Naive thymus-derived CD4-positive, alpha-beta T cell (primary cell): ENCODE data around the gene TSPAN9. TPM values are rescaled to one million over a fixed set of nuclear protein-coding genes. Genes with fewer than 3 reads are reported as not detected.

Source experiments
- ATAC-seq: fragments of 150-1000 bp; cut with Tn5 transposase; 2 replicates; pipeline ENCODE4 v1.10.0; 2021; ENCODE audit warnings: mild to moderate bottlenecking, moderate library complexity
- CTCF ChIA-PET: fragments of 350-600 bp; sonication (Branson Sonifier 250); formaldehyde crosslinking; loops from one replicate; lab custom pipeline; 2021; ENCODE audit warnings: antibody characterized with exemption; lab: Charles Lee
- POLR2A ChIA-PET: fragments of 350-600 bp; sonication (Branson Sonifier 250); formaldehyde crosslinking; loops from one replicate; lab custom pipeline; 2021; ENCODE audit warnings: antibody characterized with exemption, inconsistent platforms; lab: Charles Lee
- DNase-seq, 9 donors: peaks; one replicate each; pipeline versions ENCODE4 v3.0.0 to v3.0.0-alpha.2; 2020 to 2022; ENCODE audit warnings: mixed read lengths in 1 of 9
- H3K27ac ChIP-seq: one replicate; pipeline ENCODE4 v1.7.0; 2013; ENCODE audit warnings: mild to moderate bottlenecking, low read depth, low read length, moderate library complexity
- H3K27me3 ChIP-seq, 2 donors: one replicate each; pipeline ENCODE4 v1.7.0; 2013; ENCODE audit warnings: low read length in 2 of 2, mild to moderate bottlenecking in 2 of 2, moderate library complexity in 2 of 2; ENCODE audit not compliant: control insufficient read depth in 2 of 2, insufficient read depth in 2 of 2
- H3K36me3 ChIP-seq, 3 experiments: 1 replicate in 2 of 3; 2 replicates in 1 of 3; pipeline ENCODE4 v1.7.0; 2013; ENCODE audit warnings: low read length in 3 of 3, mild to moderate bottlenecking in 3 of 3, moderate library complexity in 1 of 3; ENCODE audit not compliant: insufficient read depth in 3 of 3, control insufficient read depth in 2 of 3
- H3K4me1 ChIP-seq, 2 donors: one replicate each; pipeline ENCODE4 v1.7.0; 2013; ENCODE audit warnings: low read length in 2 of 2, mild to moderate bottlenecking in 2 of 2, moderate library complexity in 1 of 2; ENCODE audit not compliant: control insufficient read depth in 2 of 2, insufficient read depth in 2 of 2
- H3K4me3 ChIP-seq: 2 replicates; pipeline ENCODE4 v1.7.0; 2013; ENCODE audit warnings: mild to moderate bottlenecking, low read length
- H3K9me3 ChIP-seq, 3 experiments: 1 replicate in 2 of 3; 2 replicates in 1 of 3; pipeline ENCODE4 v1.7.0; 2013; ENCODE audit warnings: low read length in 3 of 3; ENCODE audit not compliant: control insufficient read depth in 2 of 3
- H3K27ac Mint-ChIP-seq, 9 donors: one replicate each; pipeline ENCODE4 v1.8.0; 2020 to 2022; ENCODE audit warnings: mixed read lengths in 9 of 9, mild to moderate bottlenecking in 8 of 9, moderate library complexity in 5 of 9, inconsistent platforms in 2 of 9
- H3K27me3 Mint-ChIP-seq, 5 donors: one replicate each; pipeline ENCODE4 v1.8.0; 2021 to 2022; ENCODE audit warnings: mixed read lengths in 5 of 5, mild to moderate bottlenecking in 1 of 5
- H3K36me3 Mint-ChIP-seq, 5 donors: one replicate each; pipeline ENCODE4 v1.8.0; 2020 to 2022; ENCODE audit warnings: mixed read lengths in 5 of 5, mild to moderate bottlenecking in 3 of 5, inconsistent platforms in 1 of 5
- H3K4me1 Mint-ChIP-seq, 7 donors: one replicate each; pipeline ENCODE4 v1.8.0; 2020 to 2022; ENCODE audit warnings: mixed read lengths in 7 of 7, mild to moderate bottlenecking in 3 of 7, inconsistent platforms in 1 of 7
- H3K4me3 Mint-ChIP-seq, 10 donors: one replicate each; pipeline ENCODE4 v1.8.0; 2020 to 2022; ENCODE audit warnings: mild to moderate bottlenecking in 10 of 10, mixed read lengths in 10 of 10, moderate library complexity in 6 of 10, inconsistent platforms in 2 of 10
- H3K9me3 Mint-ChIP-seq, 11 donors: one replicate each; pipeline ENCODE4 v1.8.0; 2020 to 2022; ENCODE audit warnings: mixed read lengths in 11 of 11, mild to moderate bottlenecking in 4 of 11, inconsistent platforms in 1 of 11, moderate library complexity in 1 of 11
- intact Hi-C, 2 donors: fragments of 100-400 bp; cut with micrococcal nuclease; formaldehyde crosslinking; loops; one replicate each; pipeline ENCODE4 v1.15.1; 2023
- polyA plus RNA-seq, 2 donors: library from polyadenylated mRNA; unstranded; fragments of 300-500 nt; fragmentation: Illumina TruSeq; gene quantifications; one replicate each; pipeline ENCODE4 v1.2.3, GENCODE V29; 2021
- total RNA-seq, 6 experiments: library from RNA in 5 of 6; stranded (reverse) in 5 of 6; gene quantifications; 1 replicate in 5 of 6; 2 replicates in 1 of 6; pipeline ENCODE4 v1.2.3 and lab custom pipeline; 2021 to 2026

TSPAN9 gene
- total and polyA plus RNA-seq, 7 experiments from 2014 or later = 0.20 to 1.8 (median 1.1) TPM; not detected in 1

DNA sequence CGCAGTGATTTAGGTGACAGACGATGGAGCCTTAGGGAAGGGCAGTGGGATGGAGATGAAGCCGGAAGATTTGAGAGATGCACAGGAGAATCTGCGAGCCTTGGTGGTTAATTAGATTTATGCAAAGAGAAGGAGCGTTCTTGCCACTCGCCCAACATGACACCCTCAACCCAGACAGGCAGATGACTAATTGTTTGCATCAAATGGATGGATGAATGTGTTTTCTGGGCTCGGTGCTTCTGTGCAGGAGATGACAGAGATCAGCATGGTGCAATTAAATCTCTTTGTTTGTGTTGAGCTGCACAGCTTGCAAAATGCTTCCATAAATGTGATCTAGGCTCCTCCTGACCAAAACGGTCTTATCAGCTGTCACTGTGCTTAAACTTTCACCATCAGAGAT, 211.5 kb downstream of the TSPAN9 start:
- Histone ChIP-seq H3K4me3 (no peak overlapping the region), H3K9me3 (no peaks in the 10 kb centered on the region), H3K27ac (no peak overlapping the region), H3K4me1 (no peaks in the 10 kb centered on the region), H3K36me3 (no peaks in the 10 kb centered on the region), H3K27me3 (no peaks in the 10 kb centered on the region)
- intact Hi-C loops = no loop called here
- no peaks in the 10 kb centered on the region for H3K4me1 Mint-ChIP-seq
- H3K9me3 Mint-ChIP-seq = no peaks in the 10 kb centered on the region
- no peaks in the 10 kb centered on the region for H3K36me3 Mint-ChIP-seq
- peaks cover 0 to 5% (median 0%) of the 10 kb centered on the region in 5 donors for H3K27me3 Mint-ChIP-seq
- H3K27ac Mint-ChIP-seq = no peak overlapping the region
- H3K4me3 Mint-ChIP-seq = no peak overlapping the region
- ATAC-seq (no peak), DNase-seq (no peak)
- ChIA-PET POLR2A (no interaction called here), CTCF (interaction anchor here (3.6 kb wide), 1 partner anchor 11 kb away, joined by 15 read pairs; no protein-coding TSS in a partner anchor)

DNA sequence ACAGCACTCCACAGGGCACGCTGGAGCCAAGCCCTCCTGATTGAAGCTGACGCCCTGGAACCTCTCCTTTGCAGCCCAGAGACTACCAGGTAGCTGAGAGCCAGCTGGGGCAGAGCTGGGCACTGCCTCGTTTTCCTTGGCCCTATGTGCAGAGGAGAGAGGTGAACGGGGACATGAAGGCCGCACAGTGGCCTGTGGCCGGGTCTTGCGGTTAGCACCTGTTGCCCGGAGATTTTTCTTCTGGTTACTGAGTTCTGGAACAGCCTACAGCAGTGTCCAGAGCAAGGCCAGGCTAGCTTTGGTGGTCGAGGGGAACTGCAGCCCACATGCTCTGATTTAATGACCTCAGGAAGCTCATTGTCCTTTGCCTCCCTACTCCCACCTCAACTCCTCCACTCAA, 212.5 kb downstream of the TSPAN9 start:
- Histone ChIP-seq H3K27ac (no peak overlapping the region), H3K36me3 (no peaks in the 10 kb centered on the region), H3K4me3 (no peak overlapping the region), H3K9me3 (no peaks in the 10 kb centered on the region), H3K27me3 (no peaks in the 10 kb centered on the region), H3K4me1 (no peaks in the 10 kb centered on the region)
- Mint-ChIP-seq H3K4me1 (no peaks in the 10 kb centered on the region), H3K27me3 (peaks cover 0 to 5% (median 0%) of the 10 kb centered on the region in 5 donors), H3K4me3 (no peak overlapping the region), H3K9me3 (no peaks in the 10 kb centered on the region), H3K36me3 (no peaks in the 10 kb centered on the region), H3K27ac (no peak overlapping the region)
- intact Hi-C loops = no loop called here
- ATAC-seq (no peak), DNase-seq (no peak)
- ChIA-PET CTCF (interaction anchor here (3.6 kb wide), 1 partner anchor 10 kb away, joined by 15 read pairs; no protein-coding TSS in a partner anchor), POLR2A (no interaction called here)

DNA sequence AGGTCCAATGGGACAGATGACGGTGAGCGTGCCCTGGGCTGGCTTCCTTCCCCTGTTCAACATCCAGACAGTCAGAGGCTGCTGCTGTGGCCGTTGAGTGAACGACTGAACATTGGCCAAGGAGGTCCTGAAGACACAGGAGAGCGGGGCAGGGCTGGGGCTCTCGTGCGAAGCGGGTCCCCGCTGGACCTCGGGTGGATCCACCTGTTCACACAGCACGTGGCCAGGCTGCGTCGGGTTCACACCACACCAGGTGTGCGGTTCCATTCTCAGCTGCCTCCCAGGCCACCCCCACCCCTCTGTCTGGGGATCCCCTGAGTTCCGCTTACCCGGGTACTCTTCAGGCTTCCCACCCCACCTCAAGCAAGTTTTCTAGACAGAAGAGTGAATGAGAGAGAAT, 214.8 kb downstream of the TSPAN9 start:
- ChIA-PET POLR2A (no interaction called here), CTCF (interaction anchor here (3.6 kb wide), 1 partner anchor 8 kb away, joined by 15 read pairs; no protein-coding TSS in a partner anchor)
- Mint-ChIP-seq H3K27me3 (peaks cover 0 to 10% (median 0%) of the 10 kb centered on the region in 5 donors), H3K4me1 (no peaks in the 10 kb centered on the region), H3K36me3 (no peaks in the 10 kb centered on the region), H3K27ac (no peak overlapping the region), H3K9me3 (no peaks in the 10 kb centered on the region), H3K4me3 (no peak overlapping the region)
- intact Hi-C loops = no loop called here
- H3K27ac ChIP-seq = no peak overlapping the region
- H3K36me3 ChIP-seq = no peaks in the 10 kb centered on the region
- no peaks in the 10 kb centered on the region for H3K4me1 ChIP-seq
- H3K27me3 ChIP-seq = no peaks in the 10 kb centered on the region
- no peaks in the 10 kb centered on the region for H3K9me3 ChIP-seq
- DNase-seq = no peak
- ATAC-seq = peak; percentile 12
- H3K4me3 ChIP-seq = no peak overlapping the region

DNA sequence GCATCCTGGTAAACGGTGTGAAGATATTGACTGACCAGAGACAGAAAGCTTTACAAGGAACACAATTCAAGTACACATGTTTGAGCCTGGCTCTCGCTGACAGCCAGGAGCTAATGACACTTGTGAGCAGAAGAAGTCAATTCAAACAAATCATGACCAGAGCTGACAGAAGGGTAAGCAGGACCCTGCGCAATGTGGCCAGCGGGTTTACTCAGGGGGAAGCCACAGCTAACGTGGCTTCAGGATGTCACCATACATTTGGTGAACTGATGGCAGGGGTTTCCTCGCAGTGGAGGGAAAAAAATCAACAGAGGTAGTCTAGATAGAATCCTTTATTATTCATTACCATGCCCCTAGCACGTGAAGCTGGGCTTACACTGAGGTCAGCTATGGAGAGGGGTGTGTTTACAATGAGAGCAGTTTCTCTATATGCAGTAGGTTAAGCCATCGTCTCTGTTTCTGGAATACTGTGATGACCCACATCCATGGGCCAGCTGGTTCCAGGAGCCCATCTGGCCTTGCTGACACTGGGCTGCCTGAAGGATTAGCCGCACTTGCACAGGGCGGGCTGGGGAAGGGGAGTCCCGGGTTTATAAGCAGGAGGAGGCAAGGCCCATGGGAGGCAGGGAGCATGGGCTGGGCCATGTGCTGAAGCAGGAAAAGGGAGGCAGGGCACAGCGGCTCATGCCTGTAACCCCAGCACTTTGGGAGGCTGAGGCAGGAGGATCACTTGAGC, 215.7 kb downstream of the TSPAN9 start:
- Mint-ChIP-seq H3K36me3 (no peaks in the 10 kb centered on the region), H3K27me3 (peaks cover 0 to 10% (median 0%) of the 10 kb centered on the region in 5 donors), H3K9me3 (no peaks in the 10 kb centered on the region), H3K4me3 (no peak overlapping the region), H3K27ac (no peak overlapping the region), H3K4me1 (no peaks in the 10 kb centered on the region)
- no peak overlapping the region for H3K27ac ChIP-seq
- DNase-seq = no peak
- CTCF ChIA-PET = no interaction called here
- POLR2A ChIA-PET = no interaction called here
- no peak overlapping the region for H3K4me3 ChIP-seq
- no peaks in the 10 kb centered on the region for H3K36me3 ChIP-seq
- no peaks in the 10 kb centered on the region for H3K27me3 ChIP-seq
- no peak for ATAC-seq
- intact Hi-C loops = no loop called here
- H3K4me1 ChIP-seq = no peaks in the 10 kb centered on the region
- H3K9me3 ChIP-seq = no peaks in the 10 kb centered on the region

DNA sequence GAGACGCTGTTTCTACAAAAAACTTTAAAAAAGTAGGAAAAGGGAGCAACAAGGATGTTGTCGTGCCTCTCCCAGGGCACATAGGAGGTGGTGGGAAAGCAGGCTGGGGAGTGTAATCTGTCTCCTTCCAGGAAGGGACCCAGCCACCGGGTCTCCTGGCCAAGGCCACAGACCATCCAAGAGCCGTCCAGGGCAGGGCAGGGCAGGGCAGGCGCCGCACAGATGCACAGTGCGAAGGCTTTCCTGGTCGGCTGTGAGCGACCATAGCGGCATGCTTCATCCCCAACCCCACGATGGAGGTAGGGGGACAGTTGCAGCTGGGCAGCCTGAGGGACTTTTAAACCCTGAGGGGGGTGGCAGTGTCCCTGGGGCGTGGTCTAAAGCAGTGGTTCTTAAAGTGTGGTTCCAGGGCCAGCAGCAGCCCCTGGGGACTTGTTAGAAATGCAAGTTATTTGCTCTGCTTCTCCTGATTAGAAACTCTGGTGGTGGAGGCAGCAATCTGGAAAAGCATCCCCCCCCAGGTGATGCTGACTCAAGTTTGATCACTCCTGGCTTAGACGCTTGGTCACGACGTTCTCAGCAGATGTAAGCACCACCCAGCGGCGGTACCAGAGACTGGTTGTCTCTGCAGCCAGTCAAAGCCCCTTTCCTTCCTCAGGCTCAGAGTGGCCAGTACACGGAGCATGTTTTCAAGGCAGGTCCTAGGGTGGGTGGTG, 216.4 kb downstream of the TSPAN9 start:
- DNase-seq (no peak), ATAC-seq (no peak)
- POLR2A ChIA-PET = no interaction called here
- Histone ChIP-seq H3K4me1 (no peaks in the 10 kb centered on the region), H3K4me3 (no peak overlapping the region), H3K9me3 (no peaks in the 10 kb centered on the region), H3K27me3 (no peaks in the 10 kb centered on the region), H3K36me3 (no peaks in the 10 kb centered on the region), H3K27ac (no peak overlapping the region)
- CTCF ChIA-PET = no interaction called here
- Mint-ChIP-seq H3K9me3 (no peaks in the 10 kb centered on the region), H3K4me1 (no peaks in the 10 kb centered on the region), H3K36me3 (no peaks in the 10 kb centered on the region), H3K4me3 (no peak overlapping the region), H3K27me3 (peaks cover 0 to 5% (median 0%) of the 10 kb centered on the region in 5 donors), H3K27ac (no peak overlapping the region)
- intact Hi-C loops = no loop called here

DNA sequence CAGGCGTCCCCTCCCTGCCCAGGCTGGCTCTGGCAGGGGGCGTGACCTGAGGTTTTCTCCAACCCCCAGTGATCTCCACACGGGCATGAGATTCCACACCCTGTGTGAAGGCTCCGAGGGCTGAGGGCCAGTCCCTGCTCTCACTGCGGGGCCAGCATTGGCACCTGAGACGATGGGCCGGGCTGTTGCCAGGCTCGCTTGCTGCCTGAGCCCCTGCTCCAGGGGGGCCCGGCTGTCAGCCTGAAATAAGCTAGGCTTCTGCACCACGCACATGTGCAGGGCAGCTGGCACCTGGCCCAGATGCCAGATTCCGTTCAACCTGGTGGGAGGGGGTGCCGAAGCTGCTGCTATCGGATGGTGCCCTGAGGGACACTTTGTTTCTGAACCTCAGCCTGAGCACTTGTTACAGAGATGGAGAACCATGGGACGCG, 217.3 kb downstream of the TSPAN9 start:
- no peak for ATAC-seq
- Mint-ChIP-seq H3K4me3 (no peak overlapping the region), H3K27me3 (peaks cover 0 to 10% (median 0%) of the 10 kb centered on the region in 5 donors), H3K9me3 (no peaks in the 10 kb centered on the region), H3K27ac (peak overlapping the region in 1 of 9 donors; percentile 56), H3K36me3 (no peaks in the 10 kb centered on the region), H3K4me1 (peaks cover 0 to under 1% (median 0%) of the 10 kb centered on the region in 7 donors)
- Histone ChIP-seq H3K27me3 (no peaks in the 10 kb centered on the region), H3K36me3 (no peaks in the 10 kb centered on the region), H3K4me3 (no peak overlapping the region), H3K9me3 (no peaks in the 10 kb centered on the region), H3K27ac (no peak overlapping the region), H3K4me1 (no peaks in the 10 kb centered on the region)
- no peak for DNase-seq
- intact Hi-C loops = no loop called here
- CTCF ChIA-PET = no interaction called here
- POLR2A ChIA-PET = no interaction called here
